Peyer's patch (tissue), 4 donors: Measurements from ENCODE around the gene PTPN4.

Source experiments
- CTCF ChIP-seq, 6 experiments: fragments of 450-650 bp in 4 of 6; fragments of 200-600 bp in 2 of 6; sonication (generic) in 1 of 6; IDR thresholded peaks; one replicate each; pipeline ENCODE4 v1.5.1; 2017 to 2019; ENCODE audit warnings: antibody characterized with exemption in 6 of 6, mild to moderate bottlenecking in 3 of 6, moderate library complexity in 1 of 6
- POLR2A ChIP-seq, 2 donors: fragments of 450-650 bp; IDR thresholded peaks; one replicate each; pipeline ENCODE4 v1.5.1; 2017; ENCODE audit warnings: antibody characterized with exemption in 2 of 2, mild to moderate bottlenecking in 2 of 2, moderate library complexity in 2 of 2

- TF ChIP-seq CTCF (IDR thresholded peaks at IDR 0.05) (no peak), POLR2A (IDR thresholded peaks at IDR 0.05) (no peak)
These were observed 7.2 kb downstream of the PTPN4 start for GRCh38 chr2:119766944-119767343.
